PFSK-1 (cell line): Measurements from ENCODE around the gene TBC1D16.

Experiments used
- FOXP2 ChIP-seq: optimal IDR thresholded peaks from 2 replicates; pipeline ENCODE3; 2011; ENCODE audit warnings: borderline replicate concordance, control low read depth, inconsistent platforms; ENCODE audit not compliant: insufficient read depth; ENCODE audit errors: extremely low read length, extremely low read depth
- POLR2AphosphoS5 ChIP-seq: IDR thresholded peaks from 2 replicates; pipeline ENCODE4 v1.6.1; 2012; ENCODE audit warnings: low read depth, mild to moderate bottlenecking, control low read depth, low read length, moderate library complexity
- REST ChIP-seq, 2 experiments: IDR thresholded peaks; 2 replicates each; pipeline versions ENCODE4 v1.6.1 to v1.8.0; 2011 to 2012; ENCODE audit warnings: low read depth in 2 of 2, low read length in 2 of 2, control low read depth in 1 of 2, inconsistent platforms in 1 of 2, mild to moderate bottlenecking in 1 of 2, moderate library complexity in 1 of 2; ENCODE audit not compliant: insufficient read depth in 1 of 2
- SIN3A ChIP-seq: IDR thresholded peaks from 2 replicates; pipeline ENCODE4 v1.6.1; 2012; ENCODE audit warnings: mild to moderate bottlenecking, low read length, moderate library complexity, borderline replicate concordance; ENCODE audit not compliant: insufficient read depth
- TAF1 ChIP-seq: IDR thresholded peaks from 2 replicates; pipeline ENCODE4 v1.6.1; 2012; ENCODE audit warnings: low read length, control low read depth, borderline replicate concordance; ENCODE audit not compliant: insufficient read depth

Gene TBC1D16

GRCh38 chr17:79918581-79919163 is 117.0 kb downstream of the TBC1D16 start:
- TF ChIP-seq REST (IDR thresholded peaks at IDR 0.05; ENCODE audit: insufficient read depth in 1 of 2, low read depth in 2 of 2, low read length in 2 of 2) = no peak
- no peak for TF ChIP-seq TAF1
- TF ChIP-seq POLR2AphosphoS5 = no peak
- no peak for TF ChIP-seq SIN3A
- TF ChIP-seq FOXP2 = no peak

- TF ChIP-seq SIN3A (no peak), FOXP2 (no peak), POLR2AphosphoS5 (no peak), TAF1 (no peak), REST (IDR thresholded peaks at IDR 0.05; ENCODE audit: insufficient read depth in 1 of 2, low read depth in 2 of 2, low read length in 2 of 2) (no peak)
Observed at GRCh38 chr17:79917902-79918484, 117.7 kb downstream of the TBC1D16 start.

- no peak for TF ChIP-seq FOXP2
- no peak for TF ChIP-seq SIN3A
- no peak for TF ChIP-seq REST (IDR thresholded peaks at IDR 0.05; ENCODE audit: insufficient read depth in 1 of 2, low read depth in 2 of 2, low read length in 2 of 2)
- no peak for TF ChIP-seq TAF1
- TF ChIP-seq POLR2AphosphoS5 = no peak
Observed at GRCh38 chr17:79916991-79917901, 118.4 kb downstream of the TBC1D16 start.

GRCh38 chr17:79916506-79916905 is 119.2 kb downstream of the TBC1D16 start:
- TF ChIP-seq POLR2AphosphoS5 (no peak), TAF1 (no peak), SIN3A (no peak), FOXP2 (no peak), REST (IDR thresholded peaks at IDR 0.05; ENCODE audit: insufficient read depth in 1 of 2, low read depth in 2 of 2, low read length in 2 of 2) (no peak)
